ENCODE results near the gene LYRM1.

Gene LYRM1

GRCh38 chr16:20911361-20911760 lies 10.8 kb downstream of the LYRM1 start:
- Histone ChIP-seq H3K79me2 (ENCODE audit: low read length) (no peaks in the 10 kb centered on the region), H3K4me3 (ENCODE audit: low read length) (no peak overlapping the region), H3K4me2 (ENCODE audit: low read depth, low read length) (no peak overlapping the region), H3F3A (ENCODE audit: insufficient read depth, low read length) (no peaks in the 10 kb centered on the region), H4K20me1 (ENCODE audit: insufficient read depth, low read length) (no peaks in the 10 kb centered on the region), H3K9me2 (replicated peaks; ENCODE audit: insufficient read depth, low read length) (no peaks in the 10 kb centered on the region), H3K9ac (ENCODE audit: low read length) (no peak overlapping the region), H3K4me1 (ENCODE audit: low read length) (no peaks in the 10 kb centered on the region), H3K9me3 (replicated peaks; ENCODE audit: insufficient read depth, low read length) (no peaks in the 10 kb centered on the region), H3K27me3 (replicated peaks; ENCODE audit: insufficient read depth, low read length) (no peaks in the 10 kb centered on the region), H2AFZ (ENCODE audit: low read length) (no peak overlapping the region), H3K36me3 (replicated peaks; ENCODE audit: insufficient read depth, low read length) (no peaks in the 10 kb centered on the region), H3K27ac (ENCODE audit: low read length) (no peak overlapping the region)
- TF ChIP-seq EZH2phosphoT487 (IDR thresholded peaks at IDR 0.05; ENCODE audit: low read length) (no peak), EZH2 (optimal IDR thresholded peaks at IDR 0.05; ENCODE audit: low read depth, low read length) (no peak), CTCF (IDR thresholded peaks at IDR 0.05; ENCODE audit: low read length) (no peak)
- DNase-seq = no peak

GRCh38 chr16:20916289-20916688 lies 15.7 kb downstream of the LYRM1 start:
- H3K4me2 ChIP-seq (ENCODE audit: low read depth, low read length) = no peak overlapping the region
- no peak overlapping the region for H3K27ac ChIP-seq (ENCODE audit: low read length)
- DNase-seq = no peak

GRCh38 chr16:20916942-20917341 lies 16.4 kb downstream of the LYRM1 start:
- Histone ChIP-seq H3K4me3 (ENCODE audit: low read length) (no peak overlapping the region), H3K4me2 (ENCODE audit: low read depth, low read length) (no peak overlapping the region), H3K9me3 (replicated peaks; ENCODE audit: insufficient read depth, low read length) (no peaks in the 10 kb centered on the region), H3K9ac (ENCODE audit: low read length) (no peak overlapping the region), H3K27ac (ENCODE audit: low read length) (no peak overlapping the region), H3K79me2 (ENCODE audit: low read length) (no peaks in the 10 kb centered on the region), H2AFZ (ENCODE audit: low read length) (no peak overlapping the region), H3K4me1 (ENCODE audit: low read length) (no peaks in the 10 kb centered on the region), H3K36me3 (replicated peaks; ENCODE audit: insufficient read depth, low read length) (no peaks in the 10 kb centered on the region), H3F3A (ENCODE audit: insufficient read depth, low read length) (no peaks in the 10 kb centered on the region), H3K9me2 (replicated peaks; ENCODE audit: insufficient read depth, low read length) (no peaks in the 10 kb centered on the region), H4K20me1 (ENCODE audit: insufficient read depth, low read length) (no peaks in the 10 kb centered on the region), H3K27me3 (replicated peaks; ENCODE audit: insufficient read depth, low read length) (no peaks in the 10 kb centered on the region)
- DNase-seq = no peak
- TF ChIP-seq CTCF (IDR thresholded peaks at IDR 0.05; ENCODE audit: low read length) (no peak), EZH2 (optimal IDR thresholded peaks at IDR 0.05; ENCODE audit: low read depth, low read length) (no peak), EZH2phosphoT487 (IDR thresholded peaks at IDR 0.05; ENCODE audit: low read length) (no peak)

More at GRCh38 chr16:20916289-20916688, 15.7 kb downstream of the LYRM1 start:
- Histone ChIP-seq H3K9me2 (replicated peaks; ENCODE audit: insufficient read depth, low read length) (no peaks in the 10 kb centered on the region), H3K4me3 (ENCODE audit: low read length) (no peak overlapping the region), H3K4me1 (ENCODE audit: low read length) (no peaks in the 10 kb centered on the region), H2AFZ (ENCODE audit: low read length) (no peak overlapping the region), H3K9me3 (replicated peaks; ENCODE audit: insufficient read depth, low read length) (no peaks in the 10 kb centered on the region), H3F3A (ENCODE audit: insufficient read depth, low read length) (no peaks in the 10 kb centered on the region), H3K27me3 (replicated peaks; ENCODE audit: insufficient read depth, low read length) (no peaks in the 10 kb centered on the region), H3K79me2 (ENCODE audit: low read length) (no peaks in the 10 kb centered on the region), H4K20me1 (ENCODE audit: insufficient read depth, low read length) (no peaks in the 10 kb centered on the region), H3K36me3 (replicated peaks; ENCODE audit: insufficient read depth, low read length) (no peaks in the 10 kb centered on the region), H3K9ac (ENCODE audit: low read length) (no peak overlapping the region)
- TF ChIP-seq CTCF (IDR thresholded peaks at IDR 0.05; ENCODE audit: low read length) (no peak), EZH2 (optimal IDR thresholded peaks at IDR 0.05; ENCODE audit: low read depth, low read length) (no peak), EZH2phosphoT487 (IDR thresholded peaks at IDR 0.05; ENCODE audit: low read length) (no peak)

Measured in MM.1S (cell line).